Inferior parietal cortex (tissue), 1 donor: ENCODE results near the gene MGAT4C.
"Not testable (repeated sequence)": the region's sequence is repeated elsewhere in the genome, so short reads cannot be mapped to it uniquely, and the experiment has no call there.

Source experiments
- DNase-seq: peaks from one replicate; pipeline ENCODE4 v3.0.0-alpha.2; 2016; ENCODE audit errors: extremely low spot score

Gene MGAT4C

GRCh38 chr12:86256163-86256562 lies at the start of gene MGAT4C:
TSS of gene MGAT4C (minus strand) at chr12:86256391.
- DNase-seq: no peak

GRCh38 chr12:86296396-86296795 lies 40.2 kb upstream of the MGAT4C start:
- DNase-seq: not testable (repeated sequence)

- no peak for DNase-seq
These were observed 37.6 kb upstream of the MGAT4C start for GRCh38 chr12:86293682-86294240.

GRCh38 chr12:86292480-86292879 lies 36.3 kb upstream of the MGAT4C start:
- no peak for DNase-seq

- DNase-seq: no peak
These were observed 34.4 kb upstream of the MGAT4C start for GRCh38 chr12:86290615-86291014.

GRCh38 chr12:86286119-86286518 lies 29.9 kb upstream of the MGAT4C start:
- DNase-seq: no peak

GRCh38 chr12:86283620-86284019 lies 27.4 kb upstream of the MGAT4C start:
- DNase-seq: no peak

GRCh38 chr12:86275356-86275755 lies 19.2 kb upstream of the MGAT4C start:
- DNase-seq: no peak

GRCh38 chr12:86265329-86265695 lies 9.1 kb upstream of the MGAT4C start:
- DNase-seq: no peak

- no peak for DNase-seq
These were observed 8.5 kb upstream of the MGAT4C start for GRCh38 chr12:86264451-86265328.

GRCh38 chr12:86261578-86261977 lies 5.4 kb upstream of the MGAT4C start:
- no peak for DNase-seq

GRCh38 chr12:86261142-86261541 lies 5.0 kb upstream of the MGAT4C start:
- no peak for DNase-seq

- DNase-seq: no peak
These were observed 4.0 kb upstream of the MGAT4C start for GRCh38 chr12:86260183-86260582.

GRCh38 chr12:86257134-86257533 lies 943 bp upstream of the MGAT4C start:
- no peak for DNase-seq

- DNase-seq: no peak
These were observed 1.6 kb downstream of the MGAT4C start for GRCh38 chr12:86254399-86255107.

GRCh38 chr12:86249851-86250250 lies 6.3 kb downstream of the MGAT4C start:
- DNase-seq: no peak

GRCh38 chr12:86249276-86249675 lies 6.9 kb downstream of the MGAT4C start:
- no peak for DNase-seq

- no peak for DNase-seq
These were observed 8.3 kb downstream of the MGAT4C start for GRCh38 chr12:86247871-86248270.

GRCh38 chr12:86241600-86241999 lies 14.6 kb downstream of the MGAT4C start:
- no peak for DNase-seq

GRCh38 chr12:86234316-86234855 lies 21.8 kb downstream of the MGAT4C start:
- DNase-seq: no peak

GRCh38 chr12:86233126-86233525 lies 23.1 kb downstream of the MGAT4C start:
- no peak for DNase-seq

- DNase-seq: no peak
These were observed 25.6 kb downstream of the MGAT4C start for GRCh38 chr12:86230516-86231146.
